NK-92 (cell line): ENCODE results near the gene NF1.
"Not testable (repeated sequence)": the region's sequence is repeated elsewhere in the genome, so short reads cannot be mapped to it uniquely, and the experiment has no call there.

Source experiments
- DNase-seq: peaks from one replicate; lab custom pipeline; 2025; ENCODE audit not compliant: unreplicated experiment; lab: John Stamatoyannopoulos, UW

Gene NF1

DNA sequence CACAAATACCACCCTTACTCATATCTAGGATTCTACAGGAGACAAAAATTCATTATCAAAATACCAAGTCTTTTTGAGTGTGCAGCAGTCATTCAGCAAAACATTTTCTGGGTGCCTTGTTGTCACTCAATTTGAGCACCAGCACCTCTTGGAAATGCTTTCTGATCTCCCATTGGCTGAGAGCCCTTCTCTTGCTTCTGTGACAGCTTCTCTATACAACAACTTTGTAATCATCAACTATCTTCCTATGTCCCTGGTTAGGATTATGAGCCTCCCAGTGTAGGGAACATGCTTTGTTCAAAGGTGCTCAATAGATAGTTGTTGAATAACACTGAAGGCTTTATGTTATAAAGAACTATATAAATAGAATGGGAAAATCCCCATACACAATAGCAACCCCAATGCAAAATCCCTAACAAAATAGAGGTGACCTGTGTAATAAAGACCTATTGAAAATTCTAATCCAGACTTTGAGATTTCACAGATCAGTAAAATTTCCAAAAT lies 286.4 kb downstream of the NF1 start:
- no peak for DNase-seq

DNA sequence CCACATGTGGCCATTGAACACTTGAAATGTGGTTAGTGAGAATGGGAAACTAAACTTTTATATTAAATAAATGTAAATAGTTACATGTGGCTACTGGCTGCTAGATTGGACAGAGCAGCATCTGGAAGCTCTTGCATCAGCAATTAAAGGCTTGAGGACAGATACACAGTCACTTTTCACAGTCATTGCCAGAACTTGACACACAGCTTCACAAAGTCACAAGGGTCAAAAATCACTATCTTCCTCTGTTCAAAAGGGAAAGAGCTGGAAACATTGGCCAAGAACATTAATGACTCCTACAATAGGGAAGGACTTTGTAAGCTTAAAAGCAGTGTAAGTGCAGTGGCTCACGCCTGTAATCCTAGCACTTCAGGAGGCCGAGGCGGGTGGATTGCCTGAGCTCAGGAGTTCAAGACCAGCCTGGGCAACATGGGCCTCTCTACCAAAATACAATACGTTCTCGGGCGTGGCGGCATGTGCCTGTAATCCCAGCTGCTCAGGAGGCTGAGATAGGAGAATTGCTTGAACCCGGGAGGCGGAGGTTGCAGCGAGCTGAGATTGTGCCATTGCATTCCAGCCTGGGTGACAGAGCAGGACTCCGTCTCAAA lies 288.0 kb downstream of the NF1 start:
- not testable (repeated sequence) for DNase-seq

DNA sequence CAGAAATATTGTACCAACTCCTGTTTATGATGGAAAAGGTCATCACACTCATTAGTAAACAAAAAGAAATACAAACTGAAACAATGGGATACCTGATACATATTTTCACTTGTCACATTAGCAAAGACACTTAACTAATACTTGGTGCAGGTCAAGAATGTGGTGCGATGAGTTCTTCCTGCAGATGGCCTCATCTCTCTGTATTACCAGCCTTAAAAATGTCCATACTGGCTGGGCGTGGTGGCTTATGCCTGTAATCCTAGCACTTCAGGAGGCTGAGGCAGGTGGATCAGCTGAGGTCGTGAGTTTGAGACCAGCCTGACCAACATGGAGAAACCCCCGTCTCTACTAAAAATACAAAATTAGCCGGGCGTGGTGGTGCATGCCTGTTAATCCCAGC lies 288.7 kb downstream of the NF1 start:
- not testable (repeated sequence) for DNase-seq

DNA sequence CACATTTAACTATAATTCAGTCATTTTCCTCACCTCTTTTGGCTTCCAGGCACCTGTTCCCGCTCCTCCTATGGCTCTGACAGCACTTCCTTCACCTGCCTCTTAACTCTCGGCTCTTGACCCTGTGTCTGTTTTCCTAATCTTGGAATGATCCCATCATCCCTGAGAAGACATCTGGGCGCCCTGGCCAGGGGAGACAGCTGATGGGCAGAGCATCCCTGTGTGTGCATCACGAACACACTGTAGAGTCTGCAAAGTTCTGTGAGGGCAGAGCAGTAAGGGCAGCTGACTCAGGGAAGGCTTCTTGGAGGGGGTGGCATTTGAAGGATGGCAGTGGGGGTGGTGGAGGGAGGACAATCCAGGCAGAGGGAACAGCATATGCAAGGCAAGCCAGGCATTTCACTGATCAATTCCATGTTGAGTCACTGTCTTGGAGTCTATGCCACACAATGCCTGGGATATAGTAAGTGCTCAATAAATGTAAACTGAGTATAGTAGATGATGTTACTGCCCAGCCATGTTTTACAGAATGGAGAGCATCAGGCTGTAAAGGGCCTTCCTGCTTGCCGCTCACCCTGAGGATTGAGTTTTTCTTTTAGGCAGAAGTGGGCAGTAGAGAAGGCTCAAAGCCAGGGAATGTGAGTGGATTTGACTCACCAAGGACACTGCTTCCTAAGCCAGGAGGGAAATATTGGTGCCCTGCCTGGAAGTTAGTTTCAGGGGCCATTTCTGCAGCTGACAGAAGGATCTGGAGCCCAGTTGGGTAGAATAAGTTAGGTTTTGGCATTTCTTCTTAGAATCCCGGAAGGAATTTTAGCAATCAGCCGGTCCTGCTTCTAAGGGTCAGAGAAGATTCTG lies 290.9 kb downstream of the NF1 start:
- DNase-seq: no peak

DNA sequence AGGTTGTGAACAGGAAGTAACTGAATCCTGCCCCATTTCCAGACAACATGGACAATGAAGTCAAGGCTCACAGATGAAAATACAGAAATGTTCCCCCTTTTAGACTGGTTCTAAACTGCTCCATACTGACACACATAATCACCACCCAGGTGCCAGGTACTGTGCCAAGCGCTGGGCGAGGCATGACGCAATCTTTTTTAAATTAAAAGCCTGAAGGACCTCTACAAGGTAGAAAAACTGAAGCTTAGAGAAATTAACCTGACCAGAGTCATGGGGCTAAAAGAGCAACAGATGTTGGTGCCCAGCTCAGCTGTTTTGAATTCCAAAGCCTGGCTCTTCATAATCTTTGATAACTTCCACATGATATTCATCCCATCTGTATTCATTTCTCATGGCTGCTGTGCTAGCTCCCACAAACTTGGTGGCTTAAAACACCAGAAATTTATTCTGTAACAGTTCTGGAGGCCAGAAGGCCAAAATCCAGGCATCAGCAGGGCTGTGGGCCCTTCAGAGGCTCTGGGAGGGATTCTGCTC lies 291.8 kb downstream of the NF1 start:
- DNase-seq: no peak

DNA sequence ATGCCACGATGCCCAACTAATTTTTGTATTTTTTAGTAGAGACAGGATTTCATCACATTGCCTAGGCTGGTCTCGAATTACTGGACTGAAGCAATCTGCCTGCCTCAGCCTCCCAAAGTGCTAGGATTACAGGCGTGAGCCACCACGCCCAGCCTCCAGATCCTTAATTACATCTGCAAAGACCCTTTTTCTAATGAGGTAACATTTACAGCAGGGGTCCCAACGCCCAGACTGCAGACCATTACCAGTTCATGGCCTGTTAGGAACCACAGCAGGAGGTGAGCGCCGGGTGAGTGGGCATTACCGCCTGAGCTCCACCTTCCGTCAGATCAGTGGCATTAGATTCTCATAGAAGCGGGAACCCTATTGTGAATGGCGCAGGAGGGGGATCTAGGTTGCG lies 292.7 kb downstream of the NF1 start:
- DNase-seq: no peak

DNA sequence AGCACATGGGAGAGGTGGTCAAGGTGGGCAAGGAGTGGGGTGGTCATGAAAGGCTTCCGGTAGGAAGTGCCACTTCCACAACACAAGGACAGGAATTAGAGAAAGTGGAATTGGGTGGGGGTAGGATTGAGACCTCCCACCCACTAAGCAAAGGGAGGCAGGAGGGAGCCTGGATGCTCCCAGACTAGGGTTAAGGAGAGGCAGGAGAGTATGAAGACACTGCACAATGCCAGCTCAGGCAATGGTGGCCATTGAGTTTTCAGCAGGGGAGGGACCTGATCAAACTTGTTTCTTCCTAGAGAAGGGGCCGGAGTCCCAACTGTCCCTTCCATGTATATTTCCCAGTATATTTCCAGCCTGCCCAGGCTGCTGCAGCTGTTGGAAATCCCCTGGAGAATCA lies 293.6 kb downstream of the NF1 start:
- DNase-seq: no peak

DNA sequence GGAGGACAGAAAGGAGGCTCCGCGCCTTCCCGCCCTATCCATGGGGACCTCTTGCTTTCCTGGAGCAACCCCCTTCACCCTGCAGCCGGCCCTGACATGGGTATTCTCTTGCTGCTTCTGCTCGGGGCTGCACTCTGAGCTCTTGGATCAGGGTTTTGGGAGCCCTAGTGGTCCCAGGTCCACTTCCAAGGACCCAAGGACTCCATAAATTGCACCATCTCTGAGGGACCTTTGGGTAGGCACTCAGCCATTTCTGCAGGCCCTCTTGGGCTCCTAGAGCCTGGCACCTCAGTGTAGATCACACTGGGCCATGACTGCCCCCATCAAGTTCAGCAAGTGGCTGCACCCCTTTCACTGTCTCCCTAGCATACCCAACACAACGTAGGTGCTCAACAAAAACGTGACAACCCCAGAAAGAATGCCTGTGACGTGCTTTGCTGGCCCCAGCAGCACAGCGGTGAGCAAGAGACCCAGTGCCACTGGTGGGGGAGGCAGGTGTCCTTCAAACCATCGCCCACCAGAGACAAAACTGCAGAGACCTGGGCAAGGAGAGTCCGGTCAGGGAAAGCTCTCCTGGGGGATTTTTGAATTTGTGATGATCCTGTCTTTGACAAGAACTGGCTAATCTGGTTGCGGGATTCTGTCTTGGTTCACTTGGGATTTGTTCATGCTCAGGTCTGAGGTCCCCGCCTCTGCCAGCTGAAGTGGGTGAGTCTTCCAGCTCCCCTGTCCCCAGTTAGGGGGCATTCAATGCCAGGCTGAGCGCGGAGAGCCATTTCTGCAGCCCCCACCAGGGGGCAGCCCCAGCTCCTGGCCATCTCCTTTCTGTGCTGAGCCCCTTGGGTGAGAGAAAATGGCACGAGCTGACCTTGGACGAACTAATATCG lies 294.2 kb downstream of the NF1 start:
- no peak for DNase-seq

DNA sequence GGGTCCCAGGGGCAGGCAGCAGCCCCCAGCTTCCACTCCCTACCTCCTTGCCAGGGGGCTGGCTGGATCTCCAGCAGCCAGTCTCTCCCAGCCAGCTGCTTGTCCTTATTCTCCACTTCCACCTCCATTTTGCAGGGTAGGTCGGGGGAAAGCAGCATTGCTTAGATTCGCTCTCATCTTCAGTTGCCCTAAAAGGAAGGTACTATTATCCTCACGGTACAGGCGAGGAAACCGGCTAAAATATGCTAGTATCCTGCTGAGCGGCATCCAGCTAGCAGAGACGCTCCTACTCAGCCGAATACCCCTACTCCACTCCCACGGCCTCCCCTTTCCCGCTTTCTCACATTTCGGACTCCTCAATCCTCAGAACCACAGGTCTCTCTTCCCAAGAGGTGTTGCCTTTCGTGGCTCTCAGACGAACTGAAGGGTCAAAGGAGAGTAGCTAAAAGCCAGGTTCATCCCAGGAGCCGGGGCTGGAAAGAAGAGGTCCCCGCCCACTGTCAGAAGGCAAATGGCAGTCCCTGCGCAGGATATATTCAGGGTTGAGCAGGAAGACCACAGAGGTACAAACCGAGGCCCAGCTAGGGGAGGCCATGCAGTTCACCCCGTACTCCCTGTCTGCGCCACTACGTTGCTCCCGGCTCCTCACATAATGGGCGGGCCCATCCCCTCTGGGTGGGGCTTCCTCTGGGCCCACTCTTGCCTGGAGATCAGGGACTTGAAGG lies 295.0 kb downstream of the NF1 start:
- no peak for DNase-seq

DNA sequence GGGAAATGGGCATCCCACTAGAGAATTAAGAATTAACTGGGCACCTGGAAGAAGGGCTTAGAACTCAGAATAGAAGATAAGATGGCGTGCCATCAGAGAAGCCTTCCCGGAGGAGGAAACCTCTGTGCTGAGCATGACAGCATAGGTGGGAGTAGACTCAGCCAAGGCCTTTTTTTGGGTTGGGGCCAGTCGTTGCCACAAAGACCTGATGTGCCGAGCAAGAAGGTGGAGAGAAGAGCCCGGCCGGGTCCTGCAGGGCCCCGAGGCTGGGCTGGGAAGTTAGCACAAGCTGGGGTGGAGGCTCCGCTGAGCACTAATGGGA lies 295.6 kb downstream of the NF1 start:
- DNase-seq: no peak

DNA sequence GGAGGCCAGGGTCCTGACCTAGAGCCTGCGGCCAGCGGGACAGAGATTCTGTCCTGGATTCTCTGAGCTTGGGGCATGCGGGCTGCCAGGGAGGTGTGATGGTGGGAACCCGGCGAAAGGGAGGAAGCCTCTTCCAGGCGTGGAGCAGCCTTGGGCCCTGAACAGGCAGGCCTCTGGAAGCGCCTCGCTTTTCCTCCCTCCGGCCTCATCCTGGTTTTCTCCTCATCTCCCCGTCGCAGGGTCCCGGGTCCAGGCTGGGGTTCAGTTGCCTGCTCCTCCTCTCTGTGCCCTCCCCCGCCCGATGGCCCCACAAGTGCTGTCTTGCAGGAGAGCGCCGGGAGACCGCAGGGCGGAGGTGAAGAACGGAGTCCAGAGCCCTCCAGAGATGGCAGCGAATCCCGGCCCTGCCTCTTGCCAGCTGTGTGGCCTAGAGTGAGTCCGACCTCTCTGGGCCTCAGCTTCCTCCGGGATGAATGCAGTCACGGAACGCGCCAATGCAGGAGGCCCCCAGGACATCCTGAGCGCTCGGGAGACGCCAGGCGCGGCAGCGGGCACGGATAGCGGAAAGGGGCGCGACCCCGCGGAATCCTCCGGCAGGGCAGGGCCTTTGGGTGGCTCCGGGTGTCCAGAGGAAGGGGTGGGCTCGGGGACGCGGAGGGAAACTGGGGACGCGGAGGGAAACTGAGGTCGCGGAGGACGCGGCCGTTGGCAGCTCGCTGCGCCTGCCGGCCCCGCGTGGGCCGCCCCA lies 296.1 kb downstream of the NF1 start:
- no peak for DNase-seq

DNA sequence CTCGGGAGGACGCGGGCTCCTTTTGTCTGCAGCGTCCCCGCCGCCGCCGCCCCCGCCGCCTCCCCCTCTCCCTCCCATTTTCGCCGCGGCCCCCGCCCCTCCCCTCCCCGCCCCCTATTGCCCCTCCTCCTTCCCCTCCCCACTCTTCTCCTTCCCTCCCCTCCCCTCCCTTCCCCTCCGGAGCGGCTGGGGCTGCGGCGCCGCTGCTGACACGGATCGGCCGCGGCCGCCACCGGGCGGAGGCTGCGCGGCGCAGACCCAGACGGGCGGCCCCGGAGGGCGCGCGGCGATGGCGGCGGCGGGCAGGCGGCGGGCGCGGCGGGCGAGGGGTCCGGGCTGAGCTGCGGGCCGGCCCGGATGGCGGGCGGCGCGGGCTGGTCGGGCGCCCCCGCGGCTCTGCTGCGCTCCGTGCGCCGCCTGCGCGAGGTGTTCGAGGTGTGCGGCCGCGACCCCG lies 296.7 kb downstream of the NF1 start, which contains the start of gene RAB11FIP4:
TSS of gene RAB11FIP4 (plus strand) at position 180 of the 454 bp plus-strand sequence. CDS start at position 358, 178 bp downstream.
- DNase-seq: no peak

DNA sequence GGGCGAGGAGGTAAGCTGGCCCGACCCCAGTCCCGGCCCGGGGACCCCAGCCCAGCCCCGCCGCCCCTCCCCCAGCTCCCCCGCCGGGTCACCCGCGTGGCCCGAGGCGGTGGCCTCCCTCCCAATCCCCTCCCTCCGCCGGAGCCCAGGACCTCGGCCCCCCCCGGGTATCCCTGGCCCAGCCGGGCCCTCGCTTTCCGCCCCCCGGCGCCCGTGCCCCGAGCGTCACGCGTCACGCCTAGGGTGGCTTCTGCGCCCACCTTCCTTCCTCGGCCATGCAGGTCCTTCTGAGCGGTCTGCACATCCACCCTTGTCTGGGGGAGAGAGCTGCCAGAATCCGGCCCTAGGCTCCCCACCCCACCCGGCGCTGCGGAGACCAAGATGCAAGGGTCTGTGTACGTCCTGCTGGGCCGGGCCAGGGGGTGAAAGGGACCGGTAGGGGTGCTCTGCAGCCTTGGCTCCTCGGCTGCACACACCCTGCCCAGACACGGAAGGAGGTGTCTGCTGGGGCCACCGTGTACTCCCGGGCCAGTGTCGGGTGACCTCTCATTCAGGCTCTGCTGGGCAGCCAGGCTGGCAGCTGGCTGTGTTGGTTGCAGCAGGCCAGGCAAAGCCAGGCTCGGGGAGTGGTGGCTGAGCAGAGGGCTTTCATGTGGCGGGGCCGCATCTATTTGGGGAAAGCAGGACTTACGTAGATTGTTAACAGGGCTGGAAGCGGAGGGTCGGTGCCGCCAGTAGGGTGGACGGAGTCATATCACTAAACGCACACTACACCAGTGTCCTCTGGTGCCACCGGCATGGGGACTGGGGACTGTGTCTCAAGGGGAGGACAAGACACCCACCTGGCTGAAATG lies 297.5 kb downstream of the NF1 start:
- DNase-seq: no peak

DNA sequence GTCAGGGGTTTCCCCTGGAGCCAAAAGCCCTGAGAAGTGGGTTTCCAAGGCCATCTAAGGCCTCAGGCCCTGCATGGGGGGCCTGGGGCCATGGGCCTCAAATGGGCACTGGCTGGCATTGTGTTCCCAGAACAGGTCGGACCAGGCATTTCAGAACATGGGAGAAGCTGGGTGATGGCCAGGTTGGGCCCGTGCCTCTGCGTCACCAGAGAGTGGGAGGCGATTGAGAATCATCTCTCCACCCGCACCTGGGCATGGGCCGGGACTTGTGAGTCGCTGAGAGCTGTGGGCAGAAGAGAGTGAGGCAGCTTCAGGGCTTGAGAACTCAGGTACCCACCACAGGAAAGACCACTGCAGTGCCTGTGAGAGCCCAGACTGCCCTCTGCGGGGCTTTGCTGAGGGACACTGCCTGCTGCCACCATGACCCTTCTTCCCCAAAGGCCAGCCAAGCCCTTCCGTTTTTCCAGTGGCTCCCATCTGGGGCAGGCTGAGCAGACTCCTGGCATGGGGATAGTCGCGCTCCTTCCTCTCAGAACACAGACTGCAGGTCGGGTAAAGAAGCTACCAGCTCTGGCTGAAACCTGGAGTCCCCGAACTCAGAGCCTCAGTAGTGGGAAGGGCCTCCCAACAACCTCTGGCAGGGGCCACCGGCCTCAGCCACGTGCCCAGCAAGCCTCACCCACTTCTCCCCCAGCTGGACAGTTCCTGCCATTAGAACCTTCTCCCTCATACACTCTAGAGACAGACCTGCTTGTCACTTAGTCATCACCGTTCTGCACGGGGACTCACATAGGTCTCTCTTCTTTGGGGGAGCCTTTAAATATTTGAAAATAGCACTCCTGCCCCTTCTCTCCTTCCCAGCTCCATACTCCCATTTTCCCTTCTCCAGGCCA lies 298.3 kb downstream of the NF1 start:
- DNase-seq: no peak

DNA sequence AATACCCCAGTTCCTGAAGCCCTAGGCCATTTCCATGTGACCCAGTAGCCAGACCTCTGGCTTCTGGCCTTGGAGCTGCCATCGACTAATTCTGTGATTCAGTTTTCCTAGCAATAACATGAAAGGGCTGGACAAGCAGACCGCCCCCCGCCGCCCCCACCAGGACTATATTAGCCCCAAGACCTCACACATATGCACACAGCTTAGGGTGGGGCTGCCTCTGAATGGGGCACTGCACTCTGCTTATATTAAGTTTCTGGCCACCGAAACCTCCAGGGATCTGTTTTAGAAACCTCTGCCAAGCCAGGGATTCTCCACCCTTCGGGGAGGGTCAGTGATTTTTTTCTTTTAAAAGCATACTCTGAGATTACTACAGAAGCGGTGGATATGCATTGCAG lies 299.0 kb downstream of the NF1 start:
- no peak for DNase-seq

DNA sequence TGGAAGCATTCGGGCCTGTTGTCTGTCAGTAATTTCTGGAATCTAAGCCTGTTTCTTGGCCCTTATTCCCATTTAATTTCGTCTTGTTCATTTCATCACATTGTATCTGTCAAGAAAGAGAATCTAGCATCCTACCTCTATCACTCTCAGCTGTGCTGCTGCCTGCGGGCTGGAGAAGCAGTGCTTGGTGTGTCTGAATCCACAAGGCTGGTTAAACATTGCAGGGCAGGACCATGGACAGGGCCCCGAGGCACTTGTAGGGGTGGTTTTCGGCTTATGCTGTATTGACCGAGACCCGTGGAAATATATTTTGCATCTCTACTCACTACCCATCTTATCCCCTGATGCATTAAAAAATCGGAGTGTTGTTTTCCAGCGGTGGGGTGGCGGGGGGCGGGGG lies 299.8 kb downstream of the NF1 start:
- DNase-seq: no peak

DNA sequence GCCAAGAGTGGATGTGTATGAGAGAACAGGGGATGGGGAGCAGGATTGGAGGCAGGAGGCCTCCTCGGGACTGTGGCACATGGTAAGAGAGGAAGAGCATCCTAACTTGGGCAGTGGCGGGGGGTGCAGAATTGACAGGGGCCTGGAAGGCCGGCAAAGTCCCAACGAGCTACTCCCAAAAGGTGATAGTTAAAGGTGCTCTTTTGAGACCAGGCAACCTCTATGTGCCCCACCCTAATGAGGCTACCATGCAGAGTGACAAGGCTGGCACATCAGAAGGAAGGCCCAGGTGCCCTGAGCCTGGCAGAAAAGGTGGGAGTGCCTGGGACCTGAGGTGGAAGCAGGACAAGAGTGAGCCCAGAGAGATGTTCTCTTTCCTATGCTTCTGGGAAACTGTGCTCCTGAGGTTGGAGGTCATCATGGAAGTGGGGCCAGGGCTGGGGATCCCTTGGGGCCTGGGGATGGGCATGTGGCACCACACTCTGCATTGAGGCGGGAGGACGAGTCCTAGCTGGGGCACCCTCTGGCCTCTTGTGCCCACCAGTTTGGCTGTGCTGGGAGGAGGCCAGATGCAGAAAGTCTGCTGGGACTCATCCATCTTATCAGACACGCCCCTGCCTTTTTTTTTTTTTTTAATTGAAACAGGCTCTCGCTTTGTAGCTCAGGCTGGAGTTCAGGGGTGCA lies 302.6 kb downstream of the NF1 start:
- DNase-seq: no peak
